ENCODE measurements around the gene RPS6KA2.

GRCh38 chr6:166379103-166379586 is 247.9 kb downstream of the RPS6KA2 start:
- TF ChIP-seq, protein P1, sequence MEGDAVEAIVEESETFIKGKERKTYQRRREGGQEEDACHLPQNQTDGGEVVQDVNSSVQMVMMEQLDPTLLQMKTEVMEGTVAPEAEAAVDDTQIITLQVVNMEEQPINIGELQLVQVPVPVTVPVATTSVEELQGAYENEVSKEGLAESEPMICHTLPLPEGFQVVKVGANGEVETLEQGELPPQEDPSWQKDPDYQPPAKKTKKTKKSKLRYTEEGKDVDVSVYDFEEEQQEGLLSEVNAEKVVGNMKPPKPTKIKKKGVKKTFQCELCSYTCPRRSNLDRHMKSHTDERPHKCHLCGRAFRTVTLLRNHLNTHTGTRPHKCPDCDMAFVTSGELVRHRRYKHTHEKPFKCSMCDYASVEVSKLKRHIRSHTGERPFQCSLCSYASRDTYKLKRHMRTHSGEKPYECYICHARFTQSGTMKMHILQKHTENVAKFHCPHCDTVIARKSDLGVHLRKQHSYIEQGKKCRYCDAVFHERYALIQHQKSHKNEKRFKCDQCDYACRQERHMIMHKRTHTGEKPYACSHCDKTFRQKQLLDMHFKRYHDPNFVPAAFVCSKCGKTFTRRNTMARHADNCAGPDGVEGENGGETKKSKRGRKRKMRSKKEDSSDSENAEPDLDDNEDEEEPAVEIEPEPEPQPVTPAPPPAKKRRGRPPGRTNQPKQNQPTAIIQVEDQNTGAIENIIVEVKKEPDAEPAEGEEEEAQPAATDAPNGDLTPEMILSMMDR (IDR thresholded peaks at IDR 0.05): no peak
- TF ChIP-seq POLR2A (IDR thresholded peaks at IDR 0.05): no peak

All from Peyer's patch (tissue), 4 donors.